ENCODE data around the gene LRMDA. TPM values are rescaled to one million over a fixed set of nuclear protein-coding genes. Genes with fewer than 3 reads are reported as not detected.

Gene LRMDA
- total and polyA plus RNA-seq, 2 of the 4 experiments (the other 2 are of a cell fraction) = 0.07 TPM; not detected in 1

DNA sequence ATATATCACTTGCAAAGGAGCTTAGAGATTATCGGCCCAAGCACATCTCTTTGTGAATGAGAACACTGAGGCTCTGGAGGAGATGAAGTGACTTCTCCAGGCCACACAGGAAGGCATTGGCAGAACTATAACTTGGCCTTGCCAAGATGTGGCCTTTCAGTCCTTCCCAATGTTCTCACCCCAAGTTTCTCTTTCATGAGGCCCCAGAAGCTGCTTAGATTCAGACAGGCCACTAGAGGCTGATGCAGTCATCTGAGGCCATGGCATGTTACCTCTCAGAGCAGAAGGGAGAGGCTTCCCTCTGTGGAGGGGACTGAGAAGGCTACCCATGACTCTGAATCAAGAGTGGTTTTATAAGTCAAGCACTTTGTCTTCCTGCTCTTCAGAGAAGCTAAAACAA is 1003.7 kb downstream of the LRMDA start:
- Histone ChIP-seq H3K4me2 (ENCODE audit: low read depth, low read length) (no peak overlapping the region), H4K5ac (ENCODE audit: low read depth, low read length) (no peak overlapping the region), H3K4ac (ENCODE audit: low read depth, low read length) (no peak overlapping the region; the same call in 1 of the 2 replicates), H3K18ac (ENCODE audit: low read depth, low read length) (no peak overlapping the region), H2BK15ac (ENCODE audit: low read depth, low read length) (no peak overlapping the region), H4K8ac (ENCODE audit: low read depth in 2 of 2, low read length in 2 of 2) (no peak overlapping the region), H4K91ac (ENCODE audit: insufficient read depth, low read depth, low read length) (no peak overlapping the region), H3K56ac (ENCODE audit: extremely low read depth, insufficient read depth, low read length) (no peak overlapping the region), H3K36me3 (ENCODE audit: control insufficient read depth, insufficient read depth, low read length) (no peaks in the 10 kb centered on the region), H3K14ac (replicated peaks; ENCODE audit: low read depth, low read length) (no peak overlapping the region), H3K79me1 (ENCODE audit: low read depth in 1 of 2, low read length in 2 of 2) (no peaks in the 10 kb centered on the region), H2BK20ac (ENCODE audit: low read depth, low read length) (no peak overlapping the region), H2BK5ac (ENCODE audit: low read depth, low read length, poor library complexity, severe bottlenecking) (no peak overlapping the region), H4K20me1 (ENCODE audit: insufficient read depth, low read length) (no peaks in the 10 kb centered on the region), H2AK5ac (ENCODE audit: low read depth, low read length) (no peak overlapping the region), H3K23ac (ENCODE audit: low read depth, low read length) (no peak overlapping the region), H3K4me3 (ENCODE audit: insufficient read depth, low read depth, low read length) (no peak overlapping the region), H3K27me3 (ENCODE audit: control insufficient read depth, insufficient read depth, low read length) (no peaks in the 10 kb centered on the region), H3K9me3 (ENCODE audit: control insufficient read depth, insufficient read depth, low read length) (no peaks in the 10 kb centered on the region), H3K4me1 (ENCODE audit: control insufficient read depth, insufficient read depth, low read length) (peaks cover 11% of the 10 kb centered on the region), H2BK120ac (ENCODE audit: low read depth, low read length) (no peak overlapping the region), H3K9ac (ENCODE audit: low read depth, low read length) (no peak overlapping the region), H3K9me1 (ENCODE audit: insufficient read depth, low read length) (peaks cover 9% of the 10 kb centered on the region; the same call in 1 of the 2 replicates), H2AFZ (replicated peaks; ENCODE audit: low read length, poor library complexity) (no peak overlapping the region), H2AK9ac (replicated peaks; ENCODE audit: low read depth, low read length, poor library complexity) (no peak overlapping the region), H3K27ac (ENCODE audit: insufficient read depth, low read length) (no peak overlapping the region)
- BruUV-seq (replicated peaks) = no TSS peak
- in situ Hi-C loops (cut with MboI; ENCODE audit: low sequenced_read_pairs) (no loop called here), intact Hi-C loops (cut with micrococcal nuclease) (loop anchor here (10.0 kb wide), 4 partner anchors 330 to 1030 kb away; partner anchors contain the start of gene ZNF503), dilution Hi-C loops (cut with HindIII; ENCODE audit: low sequenced_read_pairs, unreplicated experiment) (no loop called here)
- no CpG with 5 or more reads among the region's 1 CpG for WGBS, 2 experiments (ENCODE audit: extremely low coverage in 2 of 2, insufficient read length in 1 of 2)
- POLR2A ChIA-PET (ENCODE audit: unreplicated experiment) = no interaction called here
- ATAC-seq (ENCODE audit: low read depth) (no peak), DNase-seq (no peak)
- CTCF ChIA-PET = interaction anchor here (0.8 kb wide), 1 partner anchor 11 kb away, joined by 3 read pairs; no protein-coding TSS in a partner anchor
- TF ChIP-seq POLR2A (IDR thresholded peaks at IDR 0.05; ENCODE audit: low read depth, low read length) (no peak), RAD21 (IDR thresholded peaks at IDR 0.05; ENCODE audit: low read length) (no peak), MXI1 (IDR thresholded peaks at IDR 0.05; ENCODE audit: borderline replicate concordance, low read depth, low read length) (no peak), CEBPB (IDR thresholded peaks at IDR 0.05; ENCODE audit: low read depth, low read length) (no peak), SMC3 (IDR thresholded peaks at IDR 0.05; ENCODE audit: low read depth, low read length) (no peak), MAZ (IDR thresholded peaks at IDR 0.05; ENCODE audit: borderline replicate concordance, low read depth, low read length) (no peak), RFX5 (IDR thresholded peaks at IDR 0.05; ENCODE audit: low read depth, low read length) (no peak), RCOR1 (IDR thresholded peaks at IDR 0.05; ENCODE audit: insufficient replicate concordance, low read length) (no peak), CHD1 (IDR thresholded peaks at IDR 0.05; ENCODE audit: low read depth, low read length) (no peak), BHLHE40 (IDR thresholded peaks at IDR 0.05; ENCODE audit: low read depth, low read length) (no peak), MAFK (IDR thresholded peaks at IDR 0.05; ENCODE audit: low read depth, low read length) (no peak), NFE2L2 (IDR thresholded peaks at IDR 0.05; ENCODE audit: low read depth, low read length) (no peak), FOS (IDR thresholded peaks at IDR 0.05; ENCODE audit: low read depth, low read length) (no peak)
- TF ChIP-seq, protein P1, sequence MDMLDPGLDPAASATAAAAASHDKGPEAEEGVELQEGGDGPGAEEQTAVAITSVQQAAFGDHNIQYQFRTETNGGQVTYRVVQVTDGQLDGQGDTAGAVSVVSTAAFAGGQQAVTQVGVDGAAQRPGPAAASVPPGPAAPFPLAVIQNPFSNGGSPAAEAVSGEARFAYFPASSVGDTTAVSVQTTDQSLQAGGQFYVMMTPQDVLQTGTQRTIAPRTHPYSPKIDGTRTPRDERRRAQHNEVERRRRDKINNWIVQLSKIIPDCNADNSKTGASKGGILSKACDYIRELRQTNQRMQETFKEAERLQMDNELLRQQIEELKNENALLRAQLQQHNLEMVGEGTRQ (IDR thresholded peaks at IDR 0.05; ENCODE audit: low read depth, low read length) = no peak
- TF ChIP-seq, protein P2, sequence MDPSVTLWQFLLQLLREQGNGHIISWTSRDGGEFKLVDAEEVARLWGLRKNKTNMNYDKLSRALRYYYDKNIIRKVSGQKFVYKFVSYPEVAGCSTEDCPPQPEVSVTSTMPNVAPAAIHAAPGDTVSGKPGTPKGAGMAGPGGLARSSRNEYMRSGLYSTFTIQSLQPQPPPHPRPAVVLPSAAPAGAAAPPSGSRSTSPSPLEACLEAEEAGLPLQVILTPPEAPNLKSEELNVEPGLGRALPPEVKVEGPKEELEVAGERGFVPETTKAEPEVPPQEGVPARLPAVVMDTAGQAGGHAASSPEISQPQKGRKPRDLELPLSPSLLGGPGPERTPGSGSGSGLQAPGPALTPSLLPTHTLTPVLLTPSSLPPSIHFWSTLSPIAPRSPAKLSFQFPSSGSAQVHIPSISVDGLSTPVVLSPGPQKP (IDR thresholded peaks at IDR 0.05; ENCODE audit: borderline replicate concordance, low read depth, low read length) = no peak
- TF ChIP-seq, protein P3, sequence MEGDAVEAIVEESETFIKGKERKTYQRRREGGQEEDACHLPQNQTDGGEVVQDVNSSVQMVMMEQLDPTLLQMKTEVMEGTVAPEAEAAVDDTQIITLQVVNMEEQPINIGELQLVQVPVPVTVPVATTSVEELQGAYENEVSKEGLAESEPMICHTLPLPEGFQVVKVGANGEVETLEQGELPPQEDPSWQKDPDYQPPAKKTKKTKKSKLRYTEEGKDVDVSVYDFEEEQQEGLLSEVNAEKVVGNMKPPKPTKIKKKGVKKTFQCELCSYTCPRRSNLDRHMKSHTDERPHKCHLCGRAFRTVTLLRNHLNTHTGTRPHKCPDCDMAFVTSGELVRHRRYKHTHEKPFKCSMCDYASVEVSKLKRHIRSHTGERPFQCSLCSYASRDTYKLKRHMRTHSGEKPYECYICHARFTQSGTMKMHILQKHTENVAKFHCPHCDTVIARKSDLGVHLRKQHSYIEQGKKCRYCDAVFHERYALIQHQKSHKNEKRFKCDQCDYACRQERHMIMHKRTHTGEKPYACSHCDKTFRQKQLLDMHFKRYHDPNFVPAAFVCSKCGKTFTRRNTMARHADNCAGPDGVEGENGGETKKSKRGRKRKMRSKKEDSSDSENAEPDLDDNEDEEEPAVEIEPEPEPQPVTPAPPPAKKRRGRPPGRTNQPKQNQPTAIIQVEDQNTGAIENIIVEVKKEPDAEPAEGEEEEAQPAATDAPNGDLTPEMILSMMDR (conservative IDR thresholded peaks at IDR 0.05; ENCODE audit: low read depth, low read length) = no peak

All from IMR-90 (cell line).